ENCODE results near the gene MPL. TPM values are rescaled to one million over a fixed set of nuclear protein-coding genes. Genes with fewer than 3 reads are reported as not detected.

The MPL gene
- total RNA-seq, 1 donor from 2014 or later = not detected

- Histone ChIP-seq H3K27me3 (no peaks in the 10 kb centered on the region), H3K27ac (no peak overlapping the region), H3K4me1 (no peaks in the 10 kb centered on the region), H3K36me3 (no peaks in the 10 kb centered on the region), H3K9me3 (no peaks in the 10 kb centered on the region), H3K4me3 (no peak overlapping the region)
- no peak for DNase-seq (ENCODE audit: low spot score in 2 of 2)
- intact Hi-C loops (cut with DNase I) = no loop called here
- TF ChIP-seq CTCF (IDR thresholded peaks at IDR 0.05) = no peak
Measured at GRCh38 chr1:43304314-43304681, 33.3 kb upstream of the MPL start.

- H3K4me1 ChIP-seq = no peaks in the 10 kb centered on the region
- no peaks in the 10 kb centered on the region for H3K9me3 ChIP-seq
- DNase-seq (ENCODE audit: low spot score in 2 of 2) = no peak
- H3K27ac ChIP-seq = no peak overlapping the region
- no peak for TF ChIP-seq CTCF (IDR thresholded peaks at IDR 0.05)
- no peaks in the 10 kb centered on the region for H3K36me3 ChIP-seq
- H3K27me3 ChIP-seq = no peaks in the 10 kb centered on the region
- H3K4me3 ChIP-seq = no peak overlapping the region
- intact Hi-C loops (cut with DNase I) = no loop called here
Measured at GRCh38 chr1:43304771-43305300, 32.8 kb upstream of the MPL start.

GRCh38 chr1:43305461-43305860 is 32.2 kb upstream of the MPL start:
- Histone ChIP-seq H3K27ac (no peak overlapping the region), H3K27me3 (no peaks in the 10 kb centered on the region), H3K9me3 (no peaks in the 10 kb centered on the region), H3K4me1 (no peaks in the 10 kb centered on the region), H3K36me3 (no peaks in the 10 kb centered on the region), H3K4me3 (no peak overlapping the region)
- TF ChIP-seq CTCF (IDR thresholded peaks at IDR 0.05) = no peak
- intact Hi-C loops (cut with DNase I) = no loop called here
- DNase-seq (ENCODE audit: low spot score in 2 of 2) = no peak

- H3K4me1 ChIP-seq = no peaks in the 10 kb centered on the region
- no peaks in the 10 kb centered on the region for H3K9me3 ChIP-seq
- no peak for TF ChIP-seq CTCF (IDR thresholded peaks at IDR 0.05)
- no peak for DNase-seq (ENCODE audit: low spot score in 2 of 2)
- H3K4me3 ChIP-seq = no peak overlapping the region
- H3K27me3 ChIP-seq = no peaks in the 10 kb centered on the region
- no peaks in the 10 kb centered on the region for H3K36me3 ChIP-seq
- H3K27ac ChIP-seq = no peak overlapping the region
- intact Hi-C loops (cut with DNase I) = no loop called here
Measured at GRCh38 chr1:43305926-43306687, 31.5 kb upstream of the MPL start.

- Histone ChIP-seq H3K36me3 (no peaks in the 10 kb centered on the region), H3K4me3 (no peak overlapping the region), H3K27me3 (no peaks in the 10 kb centered on the region), H3K9me3 (no peaks in the 10 kb centered on the region), H3K27ac (no peak overlapping the region), H3K4me1 (no peaks in the 10 kb centered on the region)
- intact Hi-C loops (cut with DNase I) = no loop called here
- no peak for TF ChIP-seq CTCF (IDR thresholded peaks at IDR 0.05)
- no peak for DNase-seq (ENCODE audit: low spot score in 2 of 2)
Measured at GRCh38 chr1:43306688-43307457, 30.7 kb upstream of the MPL start.
